Measurements from ENCODE around the gene ZFP1.

GRCh38 chr16:75219838-75220237 is 71.5 kb downstream of the ZFP1 start:
- TF ChIP-seq, protein P1, sequence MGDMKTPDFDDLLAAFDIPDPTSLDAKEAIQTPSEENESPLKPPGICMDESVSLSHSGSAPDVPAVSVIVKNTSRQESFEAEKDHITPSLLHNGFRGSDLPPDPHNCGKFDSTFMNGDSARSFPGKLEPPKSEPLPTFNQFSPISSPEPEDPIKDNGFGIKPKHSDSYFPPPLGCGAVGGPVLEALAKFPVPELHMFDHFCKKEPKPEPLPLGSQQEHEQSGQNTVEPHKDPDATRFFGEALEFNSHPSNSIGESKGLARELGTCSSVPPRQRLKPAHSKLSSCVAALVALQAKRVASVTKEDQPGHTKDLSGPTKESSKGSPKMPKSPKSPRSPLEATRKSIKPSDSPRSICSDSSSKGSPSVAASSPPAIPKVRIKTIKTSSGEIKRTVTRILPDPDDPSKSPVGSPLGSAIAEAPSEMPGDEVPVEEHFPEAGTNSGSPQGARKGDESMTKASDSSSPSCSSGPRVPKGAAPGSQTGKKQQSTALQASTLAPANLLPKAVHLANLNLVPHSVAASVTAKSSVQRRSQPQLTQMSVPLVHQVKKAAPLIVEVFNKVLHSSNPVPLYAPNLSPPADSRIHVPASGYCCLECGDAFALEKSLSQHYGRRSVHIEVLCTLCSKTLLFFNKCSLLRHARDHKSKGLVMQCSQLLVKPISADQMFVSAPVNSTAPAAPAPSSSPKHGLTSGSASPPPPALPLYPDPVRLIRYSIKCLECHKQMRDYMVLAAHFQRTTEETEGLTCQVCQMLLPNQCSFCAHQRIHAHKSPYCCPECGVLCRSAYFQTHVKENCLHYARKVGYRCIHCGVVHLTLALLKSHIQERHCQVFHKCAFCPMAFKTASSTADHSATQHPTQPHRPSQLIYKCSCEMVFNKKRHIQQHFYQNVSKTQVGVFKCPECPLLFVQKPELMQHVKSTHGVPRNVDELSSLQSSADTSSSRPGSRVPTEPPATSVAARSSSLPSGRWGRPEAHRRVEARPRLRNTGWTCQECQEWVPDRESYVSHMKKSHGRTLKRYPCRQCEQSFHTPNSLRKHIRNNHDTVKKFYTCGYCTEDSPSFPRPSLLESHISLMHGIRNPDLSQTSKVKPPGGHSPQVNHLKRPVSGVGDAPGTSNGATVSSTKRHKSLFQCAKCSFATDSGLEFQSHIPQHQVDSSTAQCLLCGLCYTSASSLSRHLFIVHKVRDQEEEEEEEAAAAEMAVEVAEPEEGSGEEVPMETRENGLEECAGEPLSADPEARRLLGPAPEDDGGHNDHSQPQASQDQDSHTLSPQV (IDR thresholded peaks at IDR 0.05), result no peak
- TF ChIP-seq CEBPZ (IDR thresholded peaks at IDR 0.05; ENCODE audit: borderline replicate concordance, low read depth, low read length), result no peak
- TF ChIP-seq CBX8 (IDR thresholded peaks at IDR 0.05; ENCODE audit: borderline replicate concordance, extremely low read depth, low read depth, low read length, poor library complexity, severe bottlenecking), result no peak
- TF ChIP-seq, protein P2, sequence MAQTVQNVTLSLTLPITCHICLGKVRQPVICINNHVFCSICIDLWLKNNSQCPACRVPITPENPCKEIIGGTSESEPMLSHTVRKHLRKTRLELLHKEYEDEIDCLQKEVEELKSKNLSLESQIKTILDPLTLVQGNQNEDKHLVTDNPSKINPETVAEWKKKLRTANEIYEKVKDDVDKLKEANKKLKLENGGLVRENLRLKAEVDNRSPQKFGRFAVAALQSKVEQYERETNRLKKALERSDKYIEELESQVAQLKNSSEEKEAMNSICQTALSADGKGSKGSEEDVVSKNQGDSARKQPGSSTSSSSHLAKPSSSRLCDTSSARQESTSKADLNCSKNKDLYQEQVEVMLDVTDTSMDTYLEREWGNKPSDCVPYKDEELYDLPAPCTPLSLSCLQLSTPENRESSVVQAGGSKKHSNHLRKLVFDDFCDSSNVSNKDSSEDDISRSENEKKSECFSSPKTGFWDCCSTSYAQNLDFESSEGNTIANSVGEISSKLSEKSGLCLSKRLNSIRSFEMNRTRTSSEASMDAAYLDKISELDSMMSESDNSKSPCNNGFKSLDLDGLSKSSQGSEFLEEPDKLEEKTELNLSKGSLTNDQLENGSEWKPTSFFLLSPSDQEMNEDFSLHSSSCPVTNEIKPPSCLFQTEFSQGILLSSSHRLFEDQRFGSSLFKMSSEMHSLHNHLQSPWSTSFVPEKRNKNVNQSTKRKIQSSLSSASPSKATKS (CRISPR knock-in tag; IDR thresholded peaks at IDR 0.05), result no peak
- TF ChIP-seq CREB5 (CRISPR knock-in tag; IDR thresholded peaks at IDR 0.05), result no peak
- no peak for TF ChIP-seq COPS2 (conservative IDR thresholded peaks at IDR 0.05)
- no peak for TF ChIP-seq KDM4B (IDR thresholded peaks at IDR 0.05; ENCODE audit: borderline replicate concordance in 2 of 2, low read depth in 1 of 2)
- TF ChIP-seq, protein P3, sequence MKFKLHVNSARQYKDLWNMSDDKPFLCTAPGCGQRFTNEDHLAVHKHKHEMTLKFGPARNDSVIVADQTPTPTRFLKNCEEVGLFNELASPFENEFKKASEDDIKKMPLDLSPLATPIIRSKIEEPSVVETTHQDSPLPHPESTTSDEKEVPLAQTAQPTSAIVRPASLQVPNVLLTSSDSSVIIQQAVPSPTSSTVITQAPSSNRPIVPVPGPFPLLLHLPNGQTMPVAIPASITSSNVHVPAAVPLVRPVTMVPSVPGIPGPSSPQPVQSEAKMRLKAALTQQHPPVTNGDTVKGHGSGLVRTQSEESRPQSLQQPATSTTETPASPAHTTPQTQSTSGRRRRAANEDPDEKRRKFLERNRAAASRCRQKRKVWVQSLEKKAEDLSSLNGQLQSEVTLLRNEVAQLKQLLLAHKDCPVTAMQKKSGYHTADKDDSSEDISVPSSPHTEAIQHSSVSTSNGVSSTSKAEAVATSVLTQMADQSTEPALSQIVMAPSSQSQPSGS (CRISPR knock-in tag; IDR thresholded peaks at IDR 0.05), result no peak
- TF ChIP-seq, protein P4, sequence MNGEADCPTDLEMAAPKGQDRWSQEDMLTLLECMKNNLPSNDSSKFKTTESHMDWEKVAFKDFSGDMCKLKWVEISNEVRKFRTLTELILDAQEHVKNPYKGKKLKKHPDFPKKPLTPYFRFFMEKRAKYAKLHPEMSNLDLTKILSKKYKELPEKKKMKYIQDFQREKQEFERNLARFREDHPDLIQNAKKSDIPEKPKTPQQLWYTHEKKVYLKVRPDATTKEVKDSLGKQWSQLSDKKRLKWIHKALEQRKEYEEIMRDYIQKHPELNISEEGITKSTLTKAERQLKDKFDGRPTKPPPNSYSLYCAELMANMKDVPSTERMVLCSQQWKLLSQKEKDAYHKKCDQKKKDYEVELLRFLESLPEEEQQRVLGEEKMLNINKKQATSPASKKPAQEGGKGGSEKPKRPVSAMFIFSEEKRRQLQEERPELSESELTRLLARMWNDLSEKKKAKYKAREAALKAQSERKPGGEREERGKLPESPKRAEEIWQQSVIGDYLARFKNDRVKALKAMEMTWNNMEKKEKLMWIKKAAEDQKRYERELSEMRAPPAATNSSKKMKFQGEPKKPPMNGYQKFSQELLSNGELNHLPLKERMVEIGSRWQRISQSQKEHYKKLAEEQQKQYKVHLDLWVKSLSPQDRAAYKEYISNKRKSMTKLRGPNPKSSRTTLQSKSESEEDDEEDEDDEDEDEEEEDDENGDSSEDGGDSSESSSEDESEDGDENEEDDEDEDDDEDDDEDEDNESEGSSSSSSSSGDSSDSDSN (IDR thresholded peaks at IDR 0.05; ENCODE audit: borderline replicate concordance in 1 of 2, low read depth in 2 of 2, low read length in 2 of 2), result no peak
- TF ChIP-seq ZNF121 (CRISPR knock-in tag; conservative IDR thresholded peaks at IDR 0.05), result no peak

All from K562 (cell line).